Measurements from ENCODE around the gene SHROOM3. TPM values are rescaled to one million over a fixed set of nuclear protein-coding genes. Genes with fewer than 3 reads are reported as not detected.

SHROOM3 gene
- total and polyA plus RNA-seq, 2 of the 13 experiments (the other 11 are each of a cell fraction or from before 2014, with no cell fraction given): 0.01 TPM; not detected in 1

- TF ChIP-seq CREB1 (IDR thresholded peaks at IDR 0.05) (peak; percentile 76), CREB1 (CRISPR knock-in tag; IDR thresholded peaks at IDR 0.05) (peak; percentile 64), MBNL3 (CRISPR knock-in tag; conservative IDR thresholded peaks at IDR 0.05) (no peak), MIXL1 (CRISPR knock-in tag; IDR thresholded peaks at IDR 0.05) (no peak)
Measured at GRCh38 chr4:76570141-76570973, 135.3 kb downstream of the SHROOM3 start (continued).

GRCh38 chr4:76571274-76571673, 136.2 kb downstream of the SHROOM3 start:
- no peaks in the 10 kb centered on the region; a peak in 1 of 5 replicates for H3K27me3 ChIP-seq (ENCODE audit: control insufficient read depth in 1 of 2, insufficient read depth in 2 of 2, low read length in 2 of 2)
- H2AFZ ChIP-seq (ENCODE audit: low read length): no peak overlapping the region
- POLR2A ChIA-PET: no interaction called here
- no peaks in the 10 kb centered on the region for H3K79me2 ChIP-seq (ENCODE audit: insufficient read depth, low read length)
- no peak overlapping the region for H3K9ac ChIP-seq (ENCODE audit: insufficient read depth, low read depth, low read length)
- H3K27ac ChIP-seq (ENCODE audit: extremely low read length, insufficient read depth, low read length): no peak overlapping the region
- 0 out of 2 replicates have a peak overlapping the region, but pooled peaks have one; percentile 56 for H3K4me2 ChIP-seq (ENCODE audit: low read depth, low read length)
- no peak overlapping the region for H3K4me3 ChIP-seq (replicated peaks in 1 of 3; ENCODE audit: insufficient read depth in 1 of 3, low read depth in 2 of 3, low read length in 3 of 3)
- in situ Hi-C loops (cut with HindIII; ENCODE audit: extremely low pct_ligation_motif_present, low pct_unique_long_range_greater_than_20kb): no loop called here
- DNase-seq (ENCODE audit: low spot score) (peak; percentile 70), FAIRE-seq (peak; percentile 48), ATAC-seq (peak; percentile 85)
- 0% methylated on average over 3 of the region's 3 CpGs for WGBS (ENCODE audit: low lambda C conversion rate)
- peaks cover 33% of the 10 kb centered on the region for H3K4me1 ChIP-seq (ENCODE audit: insufficient read depth, low read length)
- BruUV-seq (replicated peaks): no TSS peak
- no peaks in the 10 kb centered on the region for H3K9me3 ChIP-seq (ENCODE audit: low read length)
- no peaks in the 10 kb centered on the region for H4K20me1 ChIP-seq (ENCODE audit: insufficient read depth, low read length)
- H3K36me3 ChIP-seq (replicated peaks in 1 of 2; ENCODE audit: control insufficient read depth in 1 of 2, insufficient read depth in 2 of 2, low read length in 2 of 2): no peaks in the 10 kb centered on the region
- intact Hi-C loops (cut with micrococcal nuclease; ENCODE audit: unreplicated experiment): loop anchor here (2.0 kb wide), 1 partner anchor 20 kb away; no protein-coding TSS in a partner anchor
- CTCF ChIA-PET (ENCODE audit: low intra/inter-chr PET ratio, low total read pairs): no interaction called here
- TF ChIP-seq BRF2 (CRISPR knock-in tag; IDR thresholded peaks at IDR 0.05): no peak
- peak; percentile 71; the same call in 1 of the 2 replicates for TF ChIP-seq SOX5 (CRISPR knock-in tag; IDR thresholded peaks at IDR 0.05; ENCODE audit: borderline replicate concordance)
- peak; percentile 53; the same call in 1 of the 2 replicates for TF ChIP-seq TBX2 (CRISPR knock-in tag; IDR thresholded peaks at IDR 0.05; ENCODE audit: borderline replicate concordance)
- 0 out of 4 replicates have a peak, but pooled peaks of 1 of the 2 experiments have one; percentile 28 for TF ChIP-seq EP300 (IDR thresholded peaks at IDR 0.05; ENCODE audit: low read depth in 2 of 2, low read length in 2 of 2)
- TF ChIP-seq EP300 (CRISPR knock-in tag; IDR thresholded peaks at IDR 0.05; ENCODE audit: borderline replicate concordance): no peak
- no peak for TF ChIP-seq ZNF605 (CRISPR knock-in tag; IDR thresholded peaks at IDR 0.05)
- no peak for TF ChIP-seq E2F5 (CRISPR knock-in tag; conservative IDR thresholded peaks at IDR 0.05)
- peak; percentile 61; the same call in 1 of the 2 replicates for TF ChIP-seq ZNF609 (CRISPR knock-in tag; IDR thresholded peaks at IDR 0.05; ENCODE audit: borderline replicate concordance)
- no peak for TF ChIP-seq HIC2 (CRISPR knock-in tag; IDR thresholded peaks at IDR 0.05; ENCODE audit: low read depth)
- TF ChIP-seq THAP11 (CRISPR knock-in tag; IDR thresholded peaks at IDR 0.05): 0 out of 2 replicates have a peak, but pooled peaks have one; percentile 20

Measured in HepG2 (cell line).